A549 (cell line): ENCODE results near the gene CASP10. TPM values are rescaled to one million over a fixed set of nuclear protein-coding genes. Genes with fewer than 3 reads are reported as not detected.
"Not testable (repeated sequence)": the region's sequence is repeated elsewhere in the genome, so short reads cannot be mapped to it uniquely, and the experiment has no call there.

Source experiments
- ATAC-seq, 2 experiments: fragments of 200-7000 bp in 1 of 2; fragments of >200 bp in 1 of 2; cut with Nextera tagmentation in 1 of 2; cut with Tn5 transposase in 1 of 2; 3 replicates each; pipeline versions ENCODE4 v1.8.0 to v1.9.1; 2018 to 2020; ENCODE audit warnings: mild to moderate bottlenecking in 1 of 2, moderate library complexity in 1 of 2
- CTCF ChIA-PET: fragments of 300-600 bp; sonication (Branson Sonifier 250); formaldehyde crosslinking; extraction: SDS; loops from one replicate; lab custom pipeline; 2021; ENCODE audit warnings: antibody characterized with exemption, inconsistent platforms; lab: Yijun Ruan, JAX
- POLR2A ChIA-PET: fragments of 350-600 bp; formaldehyde crosslinking; extraction: SDS; loops from one replicate; lab custom pipeline; 2021; ENCODE audit warnings: antibody characterized with exemption, inconsistent platforms; lab: Yijun Ruan, JAX
- DNase-seq, 2 experiments: peaks; one replicate each; pipeline versions ENCODE4 v3.0.0 to v3.0.0-alpha.2; 2011 to 2016; ENCODE audit warnings: low read depth in 1 of 2, low spot score in 1 of 2
- FAIRE-seq: peaks from 2 replicates; lab custom pipeline; 2011; peaks lifted over from hg19 to GRCh38; lab: Jason Lieb, UNC
- H3K27ac ChIP-seq, 2 experiments: fragments of >200 bp; sonication (Bioruptor Twin); formaldehyde crosslinking; 3 replicates each; pipeline ENCODE4 v1.5.1; 2016 to 2017
- H3K4me1 ChIP-seq: fragments of >200 bp; sonication (Bioruptor Twin); formaldehyde crosslinking; 3 replicates; pipeline ENCODE4 v1.6.1; 2016
- H3K4me2 ChIP-seq: fragments of >200 bp; sonication (Bioruptor Twin); formaldehyde crosslinking; 3 replicates; pipeline ENCODE4 v1.6.1; 2016
- H3K4me3 ChIP-seq: fragments of >200 bp; sonication (Bioruptor Twin); formaldehyde crosslinking; 3 replicates; pipeline ENCODE4 v1.5.1; 2016
- H3K9me3 ChIP-seq: fragments of >200 bp; sonication (Bioruptor Twin); formaldehyde crosslinking; 3 replicates; pipeline ENCODE4 v1.6.1; 2016
- CBX8 ChIP-seq: fragments of 200-600 bp; sonication (generic); IDR thresholded peaks from 2 replicates; pipeline ENCODE4 v1.6.1; 2016
- CEBPB ChIP-seq, 2 experiments: fragments of >200 bp in 1 of 2; sonication (Bioruptor Twin) in 1 of 2; formaldehyde crosslinking in 1 of 2; IDR thresholded peaks; 2 replicates each; pipeline ENCODE4 v1.6.1; 2012 to 2016
- CHD2 ChIP-seq: fragments of 150-350 bp; IDR thresholded peaks from 2 replicates; pipeline ENCODE4 v1.6.1; 2014; ENCODE audit warnings: low read length; ENCODE audit not compliant: partially characterized antibody
- ESRRA ChIP-seq: fragments of 150-350 bp; IDR thresholded peaks from 2 replicates; pipeline ENCODE4 v1.6.1; 2014; ENCODE audit warnings: mild to moderate bottlenecking, low read length, borderline replicate concordance
- FOSL2 ChIP-seq, 2 experiments: fragments of 450-650 bp in 1 of 2; fragments of >200 bp in 1 of 2; sonication (Bioruptor Twin) in 1 of 2; formaldehyde crosslinking; IDR thresholded peaks; 2 replicates each; pipeline versions ENCODE4 v1.5.0 to v1.6.1; 2016 to 2020; ENCODE audit warnings: mild to moderate bottlenecking in 1 of 2, moderate library complexity in 1 of 2
- HEYL ChIP-seq: fragments of 250-450 bp; sonication (Bioruptor Pico); IDR thresholded peaks from 2 replicates; pipeline ENCODE4 v1.8.0; 2021; ENCODE audit warnings: mild to moderate bottlenecking, moderate library complexity
- HOXB13 ChIP-seq: fragments of 250-450 bp; sonication (Bioruptor Pico); IDR thresholded peaks from 2 replicates; pipeline ENCODE4 v1.5.0; 2020; ENCODE audit warnings: low read depth, mild to moderate bottlenecking, moderate library complexity
- JUN ChIP-seq, 2 experiments: fragments of >200 bp; sonication (Bioruptor Twin); formaldehyde crosslinking; IDR thresholded peaks; 2 replicates in 1 of 2; 3 replicates in 1 of 2; pipeline ENCODE4 v1.6.1; 2016 to 2017
- KDM1A ChIP-seq: fragments of 200-600 bp; sonication (generic); IDR thresholded peaks from 2 replicates; pipeline ENCODE4 v1.6.1; 2016; ENCODE audit warnings: low read depth, mild to moderate bottlenecking
- KDM5A ChIP-seq: fragments of 200-600 bp; sonication (generic); IDR thresholded peaks from 2 replicates; pipeline ENCODE4 v1.6.1; 2016; ENCODE audit warnings: antibody characterized with exemption, mild to moderate bottlenecking
- MYC ChIP-seq: IDR thresholded peaks from 2 replicates; pipeline ENCODE4 v1.6.1; 2012; ENCODE audit warnings: mild to moderate bottlenecking, inconsistent platforms, low read length, improper control_type of control experiment, borderline replicate concordance
- NPAS2 ChIP-seq: fragments of 250-450 bp; sonication (Bioruptor Pico); IDR thresholded peaks from 2 replicates; pipeline ENCODE4 v1.8.0; 2022; ENCODE audit warnings: mild to moderate bottlenecking, moderate library complexity, borderline replicate concordance
- RCOR1 ChIP-seq: fragments of 150-350 bp; IDR thresholded peaks from 2 replicates; pipeline ENCODE4 v1.6.1; 2014; ENCODE audit warnings: antibody characterized with exemption, low read length, low read depth
- ZC3H11A ChIP-seq: fragments of 450-650 bp; IDR thresholded peaks from 2 replicates; pipeline ENCODE4 v1.6.1; 2014; ENCODE audit warnings: antibody characterized with exemption, mild to moderate bottlenecking
- ZFP36 ChIP-seq: fragments of 450-650 bp; IDR thresholded peaks from 2 replicates; pipeline ENCODE4 v1.6.1; 2014; ENCODE audit warnings: borderline replicate concordance; ENCODE audit not compliant: partially characterized antibody
- WGBS: methylation state at CpG from one replicate; pipeline ENCODE4 v1.1.6; 2017; ENCODE audit errors: missing lambda C conversion rate; 5-methylcytosine and 5-hydroxymethylcytosine counted together
- polyA plus RNA-seq, 4 experiments: library from polyadenylated mRNA; depleted of rRNA in 3 of 4; stranded (reverse); fragments of >200 nt; fragmentation: RNase III in 1 of 4; extraction: RNeasy Plus Mini Kit Qiagen cat#74134 plus additional on column Dnase treatment in 1 of 4; gene quantifications; 2 replicates in 3 of 4; 3 replicates in 1 of 4; pipeline ENCODE4 v1.2.3, GENCODE V29; 2011 to 2017
- TF ChIP-seq, protein P1 (sequence below): IDR thresholded peaks from 2 replicates; pipeline ENCODE4 v1.6.1; 2012; ENCODE audit warnings: low read depth, borderline replicate concordance
- TF ChIP-seq, protein P2 (sequence below): IDR thresholded peaks from 2 replicates; pipeline ENCODE4 v1.6.1; 2012

The CASP10 gene
- polyA plus RNA-seq, 2 of the 4 experiments (the other 2 are of a cell fraction): 3.0 to 6.5 TPM

DNA sequence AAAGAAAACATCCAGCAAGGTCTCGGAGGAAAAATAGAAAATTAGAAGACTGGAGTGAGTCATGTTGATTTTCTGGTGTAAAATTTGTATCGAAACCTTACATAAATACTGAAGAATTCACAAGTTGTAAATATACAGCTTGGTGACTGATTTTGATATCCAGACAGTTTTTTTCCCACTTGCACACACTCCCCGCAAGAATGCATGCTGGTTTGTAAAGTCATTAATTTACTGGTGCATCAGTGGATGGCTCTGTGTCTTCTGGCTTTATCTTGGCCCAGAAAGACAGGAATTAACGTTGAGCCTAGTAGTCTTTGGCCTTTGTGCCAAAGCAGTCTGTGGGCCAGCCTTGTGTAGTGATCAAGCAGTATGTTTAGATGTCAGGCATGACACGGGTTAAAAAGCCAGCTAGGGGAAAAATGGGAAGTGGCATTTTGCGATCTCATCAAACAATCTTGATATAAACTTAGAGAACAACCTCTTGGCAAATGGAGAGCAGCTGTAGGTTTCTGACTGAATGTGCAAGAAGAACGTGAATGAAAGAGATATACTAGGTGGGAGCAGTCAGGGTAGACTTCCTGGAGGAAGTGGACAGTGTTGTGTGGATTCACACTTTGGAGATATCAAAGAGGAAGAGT is 54.7 kb downstream of the CASP10 start:
- no peak overlapping the region for H3K4me2 ChIP-seq
- peaks cover 3% of the 10 kb centered on the region; the same call in 1 of the 3 replicates for H3K9me3 ChIP-seq
- 85% methylated on average over 7 of the region's 7 CpGs for WGBS
- ChIA-PET CTCF (interaction anchor here (1.1 to 1.3 kb wide), 3 partner anchors 14 to 432 kb away, joined by 3 to 5 read pairs (median 3); no protein-coding TSS in a partner anchor), POLR2A (no interaction called here)
- TF ChIP-seq CHD2: no peak
- TF ChIP-seq, protein P1, sequence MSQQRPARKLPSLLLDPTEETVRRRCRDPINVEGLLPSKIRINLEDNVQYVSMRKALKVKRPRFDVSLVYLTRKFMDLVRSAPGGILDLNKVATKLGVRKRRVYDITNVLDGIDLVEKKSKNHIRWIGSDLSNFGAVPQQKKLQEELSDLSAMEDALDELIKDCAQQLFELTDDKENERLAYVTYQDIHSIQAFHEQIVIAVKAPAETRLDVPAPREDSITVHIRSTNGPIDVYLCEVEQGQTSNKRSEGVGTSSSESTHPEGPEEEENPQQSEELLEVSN: no peak
- TF ChIP-seq ZFP36: peak; percentile 40
- FAIRE-seq (no peak), DNase-seq (no peak), ATAC-seq (no peak)
- H3K4me3 ChIP-seq: no peak overlapping the region
- H3K4me1 ChIP-seq: peaks cover 20% of the 10 kb centered on the region
- H3K27ac ChIP-seq: no peak overlapping the region

DNA sequence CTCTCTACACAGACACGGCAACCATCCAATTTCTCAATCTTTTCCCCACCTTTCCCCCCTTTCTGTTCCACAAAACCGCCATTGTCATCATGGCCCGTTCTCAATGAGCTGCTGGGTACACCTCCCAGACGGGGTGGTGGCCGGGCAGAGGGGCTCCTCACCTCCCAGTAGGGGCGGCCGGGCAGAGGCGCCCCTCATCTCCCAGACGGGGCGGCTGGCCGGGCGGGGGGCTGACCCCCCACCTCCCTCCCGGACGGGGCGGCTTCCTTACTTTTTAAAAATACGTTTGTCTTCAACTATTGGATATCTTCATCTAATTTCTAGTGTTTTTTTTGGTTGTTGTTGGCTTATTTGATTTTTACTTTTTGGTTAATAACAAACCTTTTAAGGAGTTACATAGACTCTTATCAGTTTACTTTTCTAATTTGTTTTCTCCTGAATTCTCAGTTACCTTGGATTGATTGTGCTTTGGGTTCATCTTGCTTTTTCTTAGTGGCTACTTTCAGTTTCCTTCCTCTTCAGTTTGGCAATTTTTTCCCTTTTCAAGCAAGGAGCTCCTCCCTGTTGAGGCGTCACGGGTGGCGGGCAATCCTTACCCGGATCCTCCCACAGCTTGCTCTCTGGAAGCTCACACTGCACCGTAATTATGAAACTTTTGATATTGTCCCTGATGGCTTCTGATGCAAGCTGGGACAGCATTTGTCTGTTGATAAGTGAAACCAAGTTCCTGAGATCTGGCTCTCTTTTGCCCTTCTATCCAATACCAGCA is 56.4 kb downstream of the CASP10 start:
- POLR2A ChIA-PET, CTCF ChIA-PET, H3K4me2 ChIP-seq, DNase-seq, H3K4me3 ChIP-seq, H3K9me3 ChIP-seq, H3K27ac ChIP-seq, FAIRE-seq, ATAC-seq: not testable (repeated sequence)
- peaks cover 16% of the 10 kb centered on the region; the same call in 2 of the 3 replicates for H3K4me1 ChIP-seq
- 94% methylated on average over 16 of the region's 21 CpGs for WGBS

DNA sequence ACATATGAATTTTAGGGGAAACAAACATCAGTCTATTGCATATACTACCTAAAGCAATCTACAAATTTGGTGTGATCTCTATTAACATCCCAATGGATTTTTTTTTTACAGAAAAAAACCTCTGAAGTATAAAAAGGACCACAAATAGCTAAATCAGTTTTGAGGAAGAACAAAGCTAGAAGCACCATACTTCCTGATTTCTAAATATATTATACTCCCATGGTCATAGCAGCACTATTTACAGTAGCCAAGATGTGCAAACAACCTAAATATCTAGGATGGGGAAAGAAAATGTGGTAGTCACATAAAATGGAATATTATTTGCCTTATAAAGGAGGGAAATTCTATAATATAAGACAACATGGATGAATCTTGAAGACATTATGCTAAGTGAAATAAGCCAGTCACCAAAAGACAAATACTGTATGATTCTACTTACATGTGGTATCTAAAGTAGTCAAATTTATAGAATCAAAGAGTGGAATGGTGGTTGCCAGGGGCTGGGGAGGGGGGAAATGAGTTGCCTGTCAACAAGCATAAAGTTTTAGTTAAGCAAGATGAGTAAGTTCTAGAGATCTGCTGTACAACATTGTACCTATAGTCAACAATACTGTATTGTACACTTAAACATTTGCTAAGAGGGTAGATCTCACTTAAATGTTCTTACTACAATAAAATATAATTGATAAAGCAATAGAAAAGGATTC is 59.8 kb downstream of the CASP10 start:
- H3K27ac ChIP-seq: no peak overlapping the region
- FAIRE-seq (no peak), DNase-seq (no peak), ATAC-seq (no peak)
- ChIA-PET CTCF (interaction anchor here (1.4 kb wide), 1 partner anchor 11 kb away, joined by 3 read pairs; no protein-coding TSS in a partner anchor), POLR2A (no interaction called here)
- H3K4me3 ChIP-seq: no peak overlapping the region
- H3K4me1 ChIP-seq: no peaks in the 10 kb centered on the region
- H3K4me2 ChIP-seq: no peak overlapping the region
- no peak for TF ChIP-seq MYC
- no peak for TF ChIP-seq HOXB13
- TF ChIP-seq FOSL2 (IDR thresholded peaks at IDR 0.05): no peak
- TF ChIP-seq FOSL2 (CRISPR knock-in tag; IDR thresholded peaks at IDR 0.05): no peak
- TF ChIP-seq KDM1A: no peak
- TF ChIP-seq ZC3H11A: no peak
- no peak for TF ChIP-seq JUN (IDR thresholded peaks at IDR 0.05)
- peaks cover 3% of the 10 kb centered on the region; the same call in 1 of the 3 replicates for H3K9me3 ChIP-seq

DNA sequence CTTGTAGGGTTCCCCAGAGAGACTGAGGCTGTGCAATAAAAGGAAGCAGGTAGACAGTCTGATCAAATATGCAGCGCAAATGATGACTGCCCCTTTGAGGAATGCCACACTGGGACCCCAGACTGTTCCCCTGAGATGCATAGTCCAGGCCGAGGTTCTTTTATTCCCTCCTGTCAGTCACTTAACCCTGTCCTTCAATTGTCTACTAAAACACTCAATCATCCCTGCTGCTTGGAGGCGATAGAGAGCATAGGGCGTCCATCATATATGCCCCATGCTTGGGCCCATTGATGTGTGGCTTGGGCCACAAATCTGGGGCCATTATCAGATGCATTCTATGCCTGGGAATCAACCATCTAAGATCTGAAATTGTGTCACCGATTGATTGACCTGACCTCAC is 61.9 kb downstream of the CASP10 start:
- no peak for FAIRE-seq
- peaks cover 3% of the 10 kb centered on the region; the same call in 1 of the 3 replicates for H3K9me3 ChIP-seq
- no peak for ATAC-seq
- no peak for DNase-seq
- TF ChIP-seq CEBPB (IDR thresholded peaks at IDR 0.05): no peak
- TF ChIP-seq, protein P2, sequence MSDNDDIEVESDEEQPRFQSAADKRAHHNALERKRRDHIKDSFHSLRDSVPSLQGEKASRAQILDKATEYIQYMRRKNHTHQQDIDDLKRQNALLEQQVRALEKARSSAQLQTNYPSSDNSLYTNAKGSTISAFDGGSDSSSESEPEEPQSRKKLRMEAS: no peak
- TF ChIP-seq ZFP36: no peak
- TF ChIP-seq CHD2: no peak
- TF ChIP-seq, protein P1: no peak
- TF ChIP-seq HOXB13: no peak
- TF ChIP-seq RCOR1: no peak
- no peak for TF ChIP-seq KDM5A
- no peak for TF ChIP-seq CBX8
- TF ChIP-seq NPAS2: no peak
- no peak for TF ChIP-seq ESRRA
- no peak for TF ChIP-seq HEYL
- H3K4me3 ChIP-seq: no peak overlapping the region
- WGBS: 94% methylated on average over 5 of the region's 5 CpGs
- no peaks in the 10 kb centered on the region for H3K4me1 ChIP-seq
- ChIA-PET CTCF (no interaction called here), POLR2A (no interaction called here)
- H3K27ac ChIP-seq: no peak overlapping the region
- no peak overlapping the region for H3K4me2 ChIP-seq
